Uterus (tissue), 2 donors: Measurements from ENCODE around the gene ANKRD35.
A peak's percentile ranks its signal among the peaks of the same experiment; 100 is the strongest.

Experiments
- CTCF ChIP-seq, 4 experiments: fragments of 200-600 bp in 2 of 4; fragments of 450-650 bp in 2 of 4; sonication (generic) in 2 of 4; IDR thresholded peaks; one replicate each; pipeline ENCODE4 v1.5.1; 2016 to 2019; ENCODE audit warnings: antibody characterized with exemption in 4 of 4, mild to moderate bottlenecking in 2 of 4, moderate library complexity in 1 of 4
- POLR2A ChIP-seq, 2 donors: fragments of 450-650 bp; IDR thresholded peaks; one replicate each; pipeline ENCODE4 v1.6.1; 2016; ENCODE audit warnings: antibody characterized with exemption in 2 of 2, mild to moderate bottlenecking in 1 of 2, moderate library complexity in 1 of 2

- no peak for TF ChIP-seq CTCF (IDR thresholded peaks at IDR 0.05)
- TF ChIP-seq POLR2A (IDR thresholded peaks at IDR 0.05): peak in 1 of 2 donors; percentile 41
Measured at GRCh38 chr1:145871994-145872924, 13.4 kb downstream of the ANKRD35 start.
